HepG2 (cell line): Measurements from ENCODE around the gene MRPS35.

Experiments
- AFF4 ChIP-seq: sonication (generic); formaldehyde crosslinking; IDR thresholded peaks from 2 replicates; pipeline ENCODE4 v1.4.0; 2020; ENCODE audit warnings: missing genetic modification reagents
- BHLHE40 ChIP-seq: IDR thresholded peaks from 2 replicates; pipeline ENCODE4 v1.6.1; 2011; ENCODE audit warnings: low read length, improper control_type of control experiment
- CREB1 ChIP-seq, 2 experiments: fragments of 450-650 bp in 1 of 2; IDR thresholded peaks; 2 replicates each; pipeline ENCODE4 v1.6.1; 2016 to 2017; ENCODE audit warnings: control low read depth in 1 of 2, mild to moderate bottlenecking in 1 of 2, missing compliant biosample characterization in 1 of 2, missing genetic modification characterization in 1 of 2
- CTCF ChIP-seq: sonication (generic); formaldehyde crosslinking; IDR thresholded peaks from 2 replicates; pipeline ENCODE4 v1.5.0; 2020; ENCODE audit warnings: mild to moderate bottlenecking, missing genetic modification reagents, moderate library complexity
- EHMT2 ChIP-seq: fragments of 200-600 bp; sonication (generic); IDR thresholded peaks from 2 replicates; pipeline ENCODE4 v1.7.0; 2017; ENCODE audit warnings: antibody characterized with exemption, low read depth, low read length, borderline replicate concordance
- GABPA ChIP-seq, 2 experiments: IDR thresholded peaks; 2 replicates each; pipeline ENCODE4 v1.6.1; 2011 to 2016; ENCODE audit warnings: low read depth in 2 of 2, low read length in 1 of 2, missing biosample characterization in 1 of 2, missing genetic modification characterization in 1 of 2
- MAFK ChIP-seq, 2 experiments: IDR thresholded peaks in 1 of 2; conservative IDR thresholded peaks in 1 of 2; 2 replicates each; pipeline ENCODE4 v1.6.1; 2011; ENCODE audit warnings: improper control_type of control experiment in 2 of 2, low read length in 2 of 2
- MAZ ChIP-seq, 2 experiments: sonication (generic) in 1 of 2; formaldehyde crosslinking in 1 of 2; IDR thresholded peaks; 2 replicates each; pipeline versions ENCODE4 v1.5.0 to v1.6.1; 2012 to 2020; ENCODE audit warnings: low read depth in 2 of 2, mild to moderate bottlenecking in 2 of 2, borderline replicate concordance in 1 of 2, improper control_type of control experiment in 1 of 2, low read length in 1 of 2, missing genetic modification reagents in 1 of 2, moderate library complexity in 1 of 2
- SMYD3 ChIP-seq: sonication (generic); formaldehyde crosslinking; IDR thresholded peaks from 2 replicates; pipeline ENCODE4 v1.8.1; 2023; ENCODE audit warnings: mild to moderate bottlenecking, missing genetic modification reagents
- ZNF354B ChIP-seq: sonication (generic); formaldehyde crosslinking; IDR thresholded peaks from 2 replicates; pipeline ENCODE4 v1.8.0; 2022; ENCODE audit warnings: mild to moderate bottlenecking, missing genetic modification reagents
- ZNF460 ChIP-seq: sonication (generic); formaldehyde crosslinking; IDR thresholded peaks from 2 replicates; pipeline ENCODE4 v1.5.1; 2020; ENCODE audit warnings: missing genetic modification reagents, mild to moderate bottlenecking, borderline replicate concordance
- ZNF768 ChIP-seq: sonication (generic); formaldehyde crosslinking; IDR thresholded peaks from 2 replicates; pipeline ENCODE4 v1.4.0; 2020; ENCODE audit warnings: missing genetic modification reagents

GRCh38 chr12:27805238-27805637, 94.6 kb downstream of the MRPS35 start:
- TF ChIP-seq CREB1 (IDR thresholded peaks at IDR 0.05): no peak
- no peak for TF ChIP-seq CREB1 (CRISPR knock-in tag; IDR thresholded peaks at IDR 0.05)
- no peak for TF ChIP-seq SMYD3
- no peak for TF ChIP-seq AFF4 (CRISPR knock-in tag)
- TF ChIP-seq ZNF354B (CRISPR knock-in tag): no peak
- TF ChIP-seq BHLHE40: no peak
- TF ChIP-seq GABPA (IDR thresholded peaks at IDR 0.05; ENCODE audit: low read depth, low read length): no peak
- TF ChIP-seq GABPA (CRISPR knock-in tag; IDR thresholded peaks at IDR 0.05; ENCODE audit: low read depth): no peak
- TF ChIP-seq ZNF768: no peak
- no peak for TF ChIP-seq ZNF460 (CRISPR knock-in tag)
- TF ChIP-seq MAFK (conservative IDR thresholded peaks at IDR 0.05 in 1 of 2, IDR thresholded peaks at IDR 0.05 in 1 of 2; ENCODE audit: low read length in 2 of 2): no peak
- no peak for TF ChIP-seq EHMT2
- no peak for TF ChIP-seq MAZ (IDR thresholded peaks at IDR 0.05; ENCODE audit: borderline replicate concordance, low read depth, low read length)
- no peak for TF ChIP-seq MAZ (CRISPR knock-in tag; IDR thresholded peaks at IDR 0.05; ENCODE audit: low read depth)
- TF ChIP-seq CTCF (CRISPR knock-in tag): no peak
